ENCODE data around the gene SHROOM4.

Gene SHROOM4

DNA sequence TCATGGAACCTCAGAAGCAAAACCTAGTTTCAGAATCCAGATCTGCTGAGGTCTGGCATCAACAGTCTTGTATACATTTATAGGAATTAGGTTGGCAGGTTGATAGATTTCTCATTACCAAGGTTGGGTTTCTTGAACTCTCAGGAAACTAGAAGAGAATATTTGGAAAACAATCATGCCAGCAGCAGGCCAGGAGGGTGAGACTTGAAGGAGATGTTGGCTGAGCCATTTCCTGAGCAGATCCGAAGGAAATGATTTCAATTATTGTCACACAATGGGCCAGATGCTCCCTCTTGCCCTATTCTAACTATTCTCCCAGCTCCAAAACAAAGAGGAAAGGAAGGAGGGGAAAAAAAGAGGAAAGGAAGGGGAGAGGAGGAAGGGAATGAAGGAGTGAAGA is 45.2 kb downstream of the SHROOM4 start:
- TF ChIP-seq POLR2A (IDR thresholded peaks at IDR 0.05; ENCODE audit: low read depth, low read length), result no peak
- DNase-seq (ENCODE audit: insufficient read length, low spot score), result no peak
- FAIRE-seq, result no peak

DNA sequence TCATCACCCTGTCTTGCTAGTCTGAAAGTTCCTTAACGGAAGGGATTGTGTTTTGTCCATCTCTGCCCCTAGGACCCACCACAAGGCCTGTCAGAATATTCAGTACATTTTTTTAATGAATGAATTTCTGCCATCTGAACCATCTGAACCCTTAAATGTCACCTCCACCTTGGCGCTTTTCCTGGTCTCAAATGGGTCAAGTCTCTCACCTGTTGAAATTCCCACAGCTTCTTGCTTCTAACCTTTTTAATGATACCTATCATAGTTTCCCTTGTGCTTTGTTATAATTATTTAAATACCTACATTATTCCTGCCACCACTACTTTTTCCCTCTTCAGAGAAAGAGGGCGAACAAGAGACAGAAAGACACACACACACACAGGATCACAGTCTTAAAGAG is 48.0 kb downstream of the SHROOM4 start:
- TF ChIP-seq POLR2A (IDR thresholded peaks at IDR 0.05; ENCODE audit: low read depth, low read length), result no peak
- FAIRE-seq, result no peak
- no peak for DNase-seq (ENCODE audit: insufficient read length, low spot score)

DNA sequence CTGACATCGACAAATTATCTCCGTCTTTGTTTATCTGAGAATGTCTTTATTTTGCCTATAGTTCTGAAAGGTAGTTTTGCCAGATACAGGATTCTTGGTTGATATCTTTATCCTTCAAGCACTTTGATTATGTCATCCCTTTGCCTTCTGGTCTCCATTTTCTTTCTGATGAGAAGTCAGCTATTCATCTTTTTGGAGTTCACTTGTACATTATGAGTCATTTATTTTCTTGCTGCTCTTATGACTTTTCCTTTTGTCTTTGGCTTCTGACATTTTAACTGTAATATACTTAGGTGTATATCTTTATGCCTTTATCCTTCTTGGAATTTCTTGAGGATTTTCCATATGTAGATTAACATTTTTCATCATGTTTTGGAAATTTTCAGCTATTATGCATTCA is 51.4 kb downstream of the SHROOM4 start:
- FAIRE-seq (no peak), DNase-seq (ENCODE audit: insufficient read length, low spot score) (no peak)
- TF ChIP-seq POLR2A (IDR thresholded peaks at IDR 0.05; ENCODE audit: low read depth, low read length), result no peak

DNA sequence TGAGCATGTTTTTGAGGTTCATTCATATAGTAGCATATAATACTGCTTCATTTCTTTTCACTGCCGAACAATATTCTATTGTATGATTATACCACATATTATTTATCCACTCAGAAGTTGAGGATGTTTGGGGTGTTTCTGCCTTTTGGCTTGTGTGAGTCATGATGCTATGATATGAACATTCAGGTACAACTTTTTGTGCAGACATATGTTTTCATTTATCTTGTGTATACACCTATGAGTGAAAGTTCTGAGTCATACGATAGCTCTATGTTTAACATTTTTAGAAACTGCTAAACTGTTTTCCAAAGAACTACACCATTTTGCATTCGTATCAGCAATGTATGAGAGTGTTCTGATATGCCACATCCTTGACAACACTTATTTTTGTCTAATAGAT is 57.7 kb downstream of the SHROOM4 start:
- DNase-seq (ENCODE audit: insufficient read length, low spot score), result no peak
- TF ChIP-seq POLR2A (IDR thresholded peaks at IDR 0.05; ENCODE audit: low read depth, low read length), result no peak
- FAIRE-seq, result no peak

DNA sequence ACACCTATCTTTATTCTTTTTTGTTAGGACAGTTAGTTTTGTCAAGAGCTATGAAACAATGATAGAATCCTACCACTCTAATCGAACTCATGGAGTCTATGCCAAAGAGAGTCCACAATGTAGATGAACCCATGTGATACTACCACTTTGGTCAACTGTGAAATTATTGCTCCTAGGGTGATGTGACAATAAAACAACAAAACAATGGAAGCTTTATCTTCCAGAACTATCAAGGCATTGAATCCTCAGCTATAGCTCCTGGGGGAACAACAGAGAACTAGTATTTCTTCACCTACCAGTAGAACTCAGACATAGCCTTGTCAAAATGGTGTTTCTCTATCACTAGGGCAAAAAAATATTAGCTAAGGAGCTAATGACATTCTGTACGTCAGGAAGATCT is 62.9 kb downstream of the SHROOM4 start:
- DNase-seq (ENCODE audit: insufficient read length, low spot score) (no peak), FAIRE-seq (no peak)
- TF ChIP-seq POLR2A (IDR thresholded peaks at IDR 0.05; ENCODE audit: low read depth, low read length), result no peak

DNA sequence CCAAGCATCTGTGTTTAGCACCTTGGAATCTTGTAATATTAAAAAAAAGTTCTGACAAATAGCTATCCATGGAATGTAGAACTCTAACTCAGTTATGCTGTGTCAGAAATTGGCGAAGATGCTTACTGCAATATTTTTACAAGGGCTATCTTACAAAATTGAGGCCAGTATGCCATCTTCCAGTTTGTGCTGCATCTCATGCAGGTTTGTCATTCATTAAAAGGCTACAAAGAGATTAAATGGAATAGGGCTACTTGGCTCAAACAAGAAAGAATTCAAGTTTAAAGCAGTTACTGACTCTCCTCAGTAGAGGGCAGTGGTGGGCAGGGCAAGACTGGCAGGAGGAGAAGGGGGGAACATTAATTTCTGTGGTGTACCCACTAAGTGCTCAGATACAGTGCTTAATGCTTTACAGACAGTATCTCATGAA is 66.5 kb downstream of the SHROOM4 start:
- FAIRE-seq (no peak), DNase-seq (ENCODE audit: insufficient read length, low spot score) (no peak)
- no peak for TF ChIP-seq POLR2A (IDR thresholded peaks at IDR 0.05; ENCODE audit: low read depth, low read length)

DNA sequence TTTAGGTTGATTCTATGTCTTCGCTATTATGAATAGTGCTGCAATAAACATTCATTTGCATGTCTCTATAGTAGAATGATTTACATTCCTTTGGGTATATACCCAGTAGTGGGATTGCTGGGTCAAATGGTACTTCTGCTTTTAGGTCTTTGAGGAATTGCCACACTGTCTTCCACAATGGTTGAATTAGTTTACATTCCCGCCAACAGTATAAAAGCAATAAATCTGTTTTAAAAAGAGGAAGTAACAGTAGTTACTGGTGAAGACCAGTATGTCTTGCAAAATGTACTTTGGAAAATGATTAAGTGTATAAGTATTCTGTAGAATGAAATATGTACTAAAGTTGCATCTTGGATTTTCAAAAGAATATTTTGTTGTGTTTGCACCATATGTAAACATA is 77.3 kb downstream of the SHROOM4 start:
- DNase-seq (ENCODE audit: insufficient read length, low spot score), result no peak
- FAIRE-seq, result no peak
- no peak for TF ChIP-seq POLR2A (IDR thresholded peaks at IDR 0.05; ENCODE audit: low read depth, low read length)

DNA sequence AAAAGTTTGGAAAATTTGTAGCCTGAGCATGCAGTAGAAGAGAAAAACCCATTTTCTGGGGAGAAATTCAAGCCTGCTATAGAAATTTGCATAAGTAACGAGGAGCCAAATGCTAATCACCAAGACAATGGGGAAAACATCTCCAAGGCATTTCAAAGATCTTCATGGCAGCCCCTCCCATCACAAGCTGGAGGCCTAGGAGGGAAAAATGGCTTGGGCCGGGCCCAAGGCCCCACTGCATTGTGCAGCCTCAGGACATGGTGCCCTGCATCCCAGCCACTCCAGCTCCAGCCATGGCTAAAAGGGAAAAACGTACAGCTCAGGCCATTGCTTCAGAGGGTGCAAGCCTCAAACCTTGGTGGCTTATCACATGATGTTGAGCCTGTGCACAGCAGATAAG is 87.7 kb downstream of the SHROOM4 start:
- FAIRE-seq (no peak), DNase-seq (ENCODE audit: insufficient read length, low spot score) (no peak)
- TF ChIP-seq POLR2A (IDR thresholded peaks at IDR 0.05; ENCODE audit: low read depth, low read length), result no peak

DNA sequence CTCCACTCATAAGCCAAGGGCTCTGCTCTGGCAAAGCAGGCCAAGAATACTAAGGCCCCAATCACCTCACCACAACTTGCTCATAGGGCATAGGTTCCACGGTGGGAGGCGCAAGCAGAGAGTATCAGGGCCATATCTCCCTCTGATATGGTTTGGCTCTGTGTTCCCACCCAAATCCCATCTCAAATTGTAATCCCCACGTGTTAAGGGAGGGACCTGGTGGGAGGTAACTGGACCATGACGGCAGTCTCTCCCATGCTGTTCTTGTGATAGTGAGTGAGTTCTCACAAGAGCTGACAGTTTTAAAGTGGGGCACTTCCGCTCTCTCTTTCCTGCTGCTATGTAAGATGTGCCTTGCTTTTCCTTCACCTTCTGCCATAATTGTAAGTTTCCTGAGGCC is 88.7 kb downstream of the SHROOM4 start:
- FAIRE-seq (no peak), DNase-seq (ENCODE audit: insufficient read length, low spot score) (no peak)
- TF ChIP-seq POLR2A (IDR thresholded peaks at IDR 0.05; ENCODE audit: low read depth, low read length), result no peak

DNA sequence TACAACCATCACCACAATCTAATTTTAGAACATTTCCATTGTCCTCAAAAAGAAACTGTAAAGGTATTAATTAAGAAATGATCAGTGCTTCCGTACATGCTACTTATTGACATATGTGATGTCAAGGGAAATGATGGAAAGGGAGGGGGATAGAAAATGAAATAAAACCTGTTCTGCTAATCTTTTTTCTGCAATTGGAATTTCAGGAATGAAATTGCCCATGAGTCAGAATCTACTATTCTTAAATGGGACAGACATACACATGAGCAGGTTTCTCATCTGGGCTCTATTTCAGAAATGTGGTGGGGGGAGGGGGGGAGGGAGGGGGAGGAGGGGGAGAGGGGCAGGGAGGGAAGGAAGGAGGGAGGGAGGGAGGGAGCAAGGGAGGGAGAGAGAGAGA is 91.0 kb downstream of the SHROOM4 start:
- FAIRE-seq (no peak), DNase-seq (ENCODE audit: insufficient read length, low spot score) (no peak)
- no peak for TF ChIP-seq POLR2A (IDR thresholded peaks at IDR 0.05; ENCODE audit: low read depth, low read length)

DNA sequence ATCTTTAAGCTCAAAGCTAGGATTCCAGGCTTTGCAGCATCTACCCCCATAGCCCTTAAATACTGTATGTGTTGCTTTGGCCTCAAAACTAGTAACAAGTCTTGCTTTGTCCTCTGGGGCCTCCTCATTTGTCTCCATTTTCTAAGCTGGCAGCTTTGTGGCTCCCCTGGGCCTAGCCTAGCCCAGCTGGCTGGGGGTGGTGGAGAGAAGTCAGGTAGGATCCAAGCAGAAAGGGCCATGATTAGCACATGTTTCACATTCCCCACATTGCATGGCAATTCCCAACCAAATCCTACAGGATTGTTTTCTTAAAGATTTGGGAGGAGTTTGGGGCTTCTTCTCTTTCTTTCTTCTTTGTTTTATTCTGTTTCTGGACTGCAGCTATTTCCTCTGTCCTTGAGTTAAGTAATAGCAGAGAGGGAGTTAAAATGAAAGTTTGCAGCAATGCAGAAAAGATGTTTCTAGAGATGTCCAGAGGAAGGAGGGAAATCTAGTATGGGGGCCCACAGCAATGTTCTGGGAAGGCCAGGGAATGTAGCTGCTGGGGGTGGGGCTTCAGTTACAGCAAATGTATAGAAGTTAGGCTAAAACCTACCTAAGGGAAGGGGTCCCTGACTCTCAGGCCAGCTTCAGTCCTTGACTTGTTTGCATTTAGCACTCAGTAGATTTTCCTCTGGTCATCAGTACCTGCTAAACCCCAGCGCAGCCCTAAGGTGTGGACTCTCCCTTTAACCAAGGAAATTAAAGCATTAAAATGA is 92.1 kb downstream of the SHROOM4 start:
- no peak for TF ChIP-seq POLR2A (IDR thresholded peaks at IDR 0.05; ENCODE audit: low read depth, low read length)
- FAIRE-seq (no peak), DNase-seq (ENCODE audit: insufficient read length, low spot score) (no peak)

DNA sequence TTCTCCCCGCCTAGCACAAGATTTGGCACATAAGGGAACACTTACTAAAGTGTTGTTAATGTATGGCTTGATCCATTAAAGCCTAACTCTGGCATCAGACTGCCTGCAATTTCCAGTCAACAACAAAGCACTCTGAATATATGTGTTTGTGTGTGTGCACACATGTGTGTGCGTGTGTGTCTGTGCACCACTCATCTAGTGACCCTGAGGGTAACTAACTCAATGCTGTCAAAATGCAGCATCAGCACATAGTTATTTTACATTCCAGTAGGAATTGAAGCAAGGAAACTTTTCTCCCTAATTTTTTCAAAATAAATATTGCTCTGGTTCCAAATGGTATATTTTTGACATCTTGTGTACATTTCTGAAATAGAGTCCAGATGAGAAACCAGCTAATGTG is 94.4 kb downstream of the SHROOM4 start:
- no peak for FAIRE-seq
- TF ChIP-seq POLR2A (IDR thresholded peaks at IDR 0.05; ENCODE audit: low read depth, low read length), result no peak
- DNase-seq (ENCODE audit: insufficient read length, low spot score), result no peak

DNA sequence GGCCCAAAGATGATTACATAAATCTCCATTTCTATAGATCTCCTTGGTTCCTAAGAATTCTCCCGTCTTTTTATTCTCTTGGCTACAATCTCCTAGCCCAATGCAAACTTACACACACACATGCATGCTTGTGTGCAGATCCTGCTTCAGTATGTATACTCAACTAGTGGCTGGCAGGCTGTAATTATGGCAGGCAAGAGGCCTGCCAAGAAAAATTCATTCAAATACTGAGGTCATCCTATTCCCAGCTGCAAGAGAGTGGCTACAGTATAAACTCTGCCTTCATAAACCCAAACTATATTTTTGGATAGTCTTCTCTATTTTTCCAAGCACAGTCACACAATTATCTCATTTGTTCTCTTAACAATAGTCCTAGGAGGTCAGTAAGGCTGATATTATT is 95.2 kb downstream of the SHROOM4 start:
- DNase-seq (ENCODE audit: insufficient read length, low spot score) (no peak), FAIRE-seq (no peak)
- no peak for TF ChIP-seq POLR2A (IDR thresholded peaks at IDR 0.05; ENCODE audit: low read depth, low read length)

DNA sequence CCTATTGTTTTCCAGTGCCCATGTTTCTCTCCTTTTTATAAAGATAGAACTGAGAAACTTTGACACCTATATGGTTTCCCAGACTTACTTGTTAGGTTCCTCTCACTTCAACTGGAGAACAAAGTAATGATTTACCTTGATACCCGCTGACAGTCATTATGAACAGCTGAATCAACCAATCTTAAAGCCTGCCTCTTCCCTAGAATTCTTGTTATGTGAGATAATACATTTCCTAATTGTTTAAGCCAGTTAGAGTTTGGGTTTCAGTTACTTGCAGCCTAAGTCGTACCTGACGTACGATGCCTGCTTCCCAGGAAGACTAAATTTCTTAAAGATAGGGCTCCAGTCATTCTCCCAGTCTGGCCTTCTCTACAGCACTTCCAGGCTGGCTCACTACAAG is 97.3 kb downstream of the SHROOM4 start:
- no peak for TF ChIP-seq POLR2A (IDR thresholded peaks at IDR 0.05; ENCODE audit: low read depth, low read length)
- no peak for FAIRE-seq
- no peak for DNase-seq (ENCODE audit: insufficient read length, low spot score)

DNA sequence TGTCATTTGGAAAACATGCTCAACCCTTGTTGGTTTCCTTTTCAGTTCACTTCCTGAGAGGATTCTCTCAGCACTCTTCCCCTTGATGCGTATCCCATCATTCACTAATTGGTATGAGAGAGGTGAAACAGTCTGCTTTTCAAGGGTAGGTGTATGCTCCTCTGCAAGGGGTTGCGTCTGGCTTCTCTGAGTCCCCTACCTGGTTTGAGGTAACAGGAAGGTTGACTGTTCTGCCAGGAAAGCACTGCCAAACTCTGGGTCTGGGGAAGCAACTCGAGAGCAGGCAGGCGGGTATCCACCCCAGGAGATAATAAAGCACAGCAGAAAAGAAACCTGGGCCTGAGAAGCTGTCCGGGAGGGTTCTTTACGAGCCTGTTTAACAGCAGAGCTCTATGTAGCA is 101.2 kb downstream of the SHROOM4 start:
- no peak for DNase-seq (ENCODE audit: insufficient read length, low spot score)
- TF ChIP-seq POLR2A (IDR thresholded peaks at IDR 0.05; ENCODE audit: low read depth, low read length), result no peak
- no peak for FAIRE-seq

DNA sequence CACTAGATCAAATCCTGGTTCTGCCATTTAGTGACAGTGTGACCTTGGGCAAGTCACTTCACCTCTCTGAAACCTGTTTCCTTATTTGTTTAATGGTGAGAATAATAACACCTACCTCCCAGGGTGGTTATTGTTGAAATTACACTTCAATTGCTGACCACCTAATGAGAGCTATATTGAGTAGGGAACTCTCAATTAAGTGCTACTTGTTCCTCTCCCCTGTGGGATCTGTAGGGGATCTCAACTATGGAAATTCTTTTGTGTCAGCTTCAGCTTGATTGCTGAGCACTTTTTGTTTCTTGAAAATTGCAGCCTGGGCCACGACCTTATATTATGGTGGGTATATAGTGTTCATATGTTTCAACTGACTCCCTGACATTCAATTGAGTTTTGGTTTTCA is 102.1 kb downstream of the SHROOM4 start:
- FAIRE-seq, result no peak
- no peak for DNase-seq (ENCODE audit: insufficient read length, low spot score)
- TF ChIP-seq POLR2A (IDR thresholded peaks at IDR 0.05; ENCODE audit: low read depth, low read length), result no peak
